Activated naive CD4-positive, alpha-beta T cell treated with anti-CD3 and anti-CD28 coated beads, Interleukin-2, amount 10 ng/mL, durations not matched to agents 7 days and 5 days (primary cell): Measurements from ENCODE around the gene CLEC17A.
"Not testable (repeated sequence)": the region's sequence is repeated elsewhere in the genome, so short reads cannot be mapped to it uniquely, and the experiment has no call there.

Source experiments
- CTCF ChIA-PET: fragments of 350-600 bp; sonication (Branson Sonifier 250); formaldehyde crosslinking; loops from one replicate; lab custom pipeline; 2021; ENCODE audit warnings: antibody characterized with exemption; lab: Charles Lee
- DNase-seq: peaks from one replicate; pipeline ENCODE4 v3.0.0-alpha.2; 2020
- H3K27ac Mint-ChIP-seq: one replicate; pipeline ENCODE4 v1.8.0; 2021; ENCODE audit warnings: mild to moderate bottlenecking, moderate library complexity, mixed read lengths
- H3K27me3 Mint-ChIP-seq: one replicate; pipeline ENCODE4 v1.8.0; 2021; ENCODE audit warnings: mild to moderate bottlenecking, mixed read lengths
- H3K36me3 Mint-ChIP-seq: one replicate; pipeline ENCODE4 v1.8.0; 2021; ENCODE audit warnings: mixed read lengths
- H3K4me1 Mint-ChIP-seq: one replicate; pipeline ENCODE4 v1.8.0; 2021; ENCODE audit warnings: mixed read lengths
- H3K4me3 Mint-ChIP-seq: one replicate; pipeline ENCODE4 v1.8.0; 2021; ENCODE audit warnings: mild to moderate bottlenecking, moderate library complexity, mixed read lengths
- H3K9me3 Mint-ChIP-seq: one replicate; pipeline ENCODE4 v1.8.0; 2021; ENCODE audit warnings: mixed read lengths

CLEC17A gene

GRCh38 chr19:14563989-14564651 lies 18.8 kb upstream of the CLEC17A start:
- no peak overlapping the region for H3K4me3 Mint-ChIP-seq
- H3K27ac Mint-ChIP-seq: no peak overlapping the region
- peaks cover 27% of the 10 kb centered on the region for H3K4me1 Mint-ChIP-seq
- no peaks in the 10 kb centered on the region for H3K27me3 Mint-ChIP-seq
- H3K9me3 Mint-ChIP-seq: no peaks in the 10 kb centered on the region
- H3K36me3 Mint-ChIP-seq: peaks cover 21% of the 10 kb centered on the region
- peak; percentile 51 for DNase-seq
- CTCF ChIA-PET: no interaction called here

- H3K27ac Mint-ChIP-seq, DNase-seq, H3K27me3 Mint-ChIP-seq, H3K9me3 Mint-ChIP-seq, H3K4me3 Mint-ChIP-seq: not testable (repeated sequence)
- CTCF ChIA-PET: interaction anchor here (1.4 kb wide), 1 partner anchor 8 kb away, joined by 3 read pairs; no protein-coding TSS in a partner anchor
- Mint-ChIP-seq H3K36me3 (peaks cover 21% of the 10 kb centered on the region), H3K4me1 (peaks cover 34% of the 10 kb centered on the region)
Observed at GRCh38 chr19:14564652-14565297, 18.1 kb upstream of the CLEC17A start.

GRCh38 chr19:14565298-14565679 lies 17.6 kb upstream of the CLEC17A start:
- Mint-ChIP-seq H3K36me3 (peaks cover 21% of the 10 kb centered on the region), H3K4me3 (no peak overlapping the region), H3K27me3 (no peaks in the 10 kb centered on the region), H3K27ac (no peak overlapping the region), H3K9me3 (no peaks in the 10 kb centered on the region), H3K4me1 (peaks cover 35% of the 10 kb centered on the region)
- DNase-seq: no peak
- CTCF ChIA-PET: interaction anchor here (1.4 kb wide), 1 partner anchor 8 kb away, joined by 3 read pairs; no protein-coding TSS in a partner anchor

GRCh38 chr19:14565765-14566711 lies 16.8 kb upstream of the CLEC17A start:
- Mint-ChIP-seq H3K9me3 (no peaks in the 10 kb centered on the region), H3K4me3 (no peak overlapping the region), H3K27me3 (no peaks in the 10 kb centered on the region), H3K36me3 (peaks cover 21% of the 10 kb centered on the region), H3K4me1 (peaks cover 42% of the 10 kb centered on the region), H3K27ac (no peak overlapping the region)
- CTCF ChIA-PET: interaction anchor here (1.4 kb wide), 1 partner anchor 9 kb away, joined by 3 read pairs; no protein-coding TSS in a partner anchor
- no peak for DNase-seq

GRCh38 chr19:14566712-14567077 lies 16.2 kb upstream of the CLEC17A start:
- Mint-ChIP-seq H3K4me1 (peaks cover 47% of the 10 kb centered on the region), H3K9me3 (no peaks in the 10 kb centered on the region), H3K36me3 (peaks cover 23% of the 10 kb centered on the region), H3K4me3 (no peak overlapping the region), H3K27me3 (no peaks in the 10 kb centered on the region), H3K27ac (no peak overlapping the region)
- CTCF ChIA-PET: interaction anchor here (3.0 kb wide), 1 partner anchor 10 kb away, joined by 12 read pairs; no protein-coding TSS in a partner anchor
- no peak for DNase-seq

GRCh38 chr19:14567079-14567478 lies 15.8 kb upstream of the CLEC17A start:
- H3K4me3 Mint-ChIP-seq: no peak overlapping the region
- H3K27ac Mint-ChIP-seq: peak overlapping the region; percentile 24
- CTCF ChIA-PET: interaction anchor here (3.0 kb wide), 1 partner anchor 11 kb away, joined by 12 read pairs; no protein-coding TSS in a partner anchor
- no peaks in the 10 kb centered on the region for H3K9me3 Mint-ChIP-seq
- peaks cover 51% of the 10 kb centered on the region for H3K4me1 Mint-ChIP-seq
- H3K36me3 Mint-ChIP-seq: peaks cover 23% of the 10 kb centered on the region
- DNase-seq: no peak
- H3K27me3 Mint-ChIP-seq: peaks cover 3% of the 10 kb centered on the region

- no peak for DNase-seq
- peak overlapping the region; percentile 96 for H3K4me3 Mint-ChIP-seq
- peaks cover 12% of the 10 kb centered on the region for H3K36me3 Mint-ChIP-seq
- CTCF ChIA-PET: interaction anchor here (0.9 to 7.2 kb wide), 4 partner anchors 14 to 116 kb away, joined by 3 to 170 read pairs (median 6); partner anchors contain the start of gene ZNF333
- no peaks in the 10 kb centered on the region for H3K9me3 Mint-ChIP-seq
- peaks cover 54% of the 10 kb centered on the region for H3K4me1 Mint-ChIP-seq
- H3K27ac Mint-ChIP-seq: peak overlapping the region; percentile 49
- peaks cover 4% of the 10 kb centered on the region for H3K27me3 Mint-ChIP-seq
Observed at GRCh38 chr19:14570864-14571527, 11.9 kb upstream of the CLEC17A start.

GRCh38 chr19:14571695-14572490 lies 11.0 kb upstream of the CLEC17A start, which contains the start of gene NDUFB7:
TSS of gene NDUFB7 (minus strand) at chr19:14572066. CDS start at chr19:14572000, 66 bp downstream.
- DNase-seq: peak; percentile 92
- Mint-ChIP-seq H3K9me3 (no peaks in the 10 kb centered on the region), H3K36me3 (peaks cover 12% of the 10 kb centered on the region), H3K4me3 (peak within 1 kb of the TSS; percentile 96), H3K4me1 (peaks cover 51% of the 10 kb centered on the region), H3K27ac (peak within 1 kb of the TSS; percentile 87), H3K27me3 (peaks cover 4% of the 10 kb centered on the region)
- CTCF ChIA-PET: interaction anchor here (0.9 to 7.2 kb wide), 4 partner anchors 15 to 115 kb away, joined by 3 to 170 read pairs (median 6); partner anchors contain the start of gene ZNF333

GRCh38 chr19:14575428-14575980 lies 7.4 kb upstream of the CLEC17A start:
- CTCF ChIA-PET: interaction anchor here (2.5 to 7.2 kb wide), 2 partner anchors 19 to 112 kb away, joined by 10 to 170 read pairs; partner anchors contain the start of gene ZNF333
- H3K9me3 Mint-ChIP-seq: no peaks in the 10 kb centered on the region
- H3K36me3 Mint-ChIP-seq: peaks cover 2% of the 10 kb centered on the region
- no peak overlapping the region for H3K4me3 Mint-ChIP-seq
- H3K27ac Mint-ChIP-seq: no peak overlapping the region
- no peak for DNase-seq
- peaks cover 25% of the 10 kb centered on the region for H3K4me1 Mint-ChIP-seq
- H3K27me3 Mint-ChIP-seq: peaks cover 4% of the 10 kb centered on the region

GRCh38 chr19:14576363-14576762 lies 6.5 kb upstream of the CLEC17A start:
- Mint-ChIP-seq H3K27ac (no peak overlapping the region), H3K9me3 (no peaks in the 10 kb centered on the region), H3K4me1 (peaks cover 17% of the 10 kb centered on the region), H3K27me3 (peaks cover 4% of the 10 kb centered on the region), H3K36me3 (peaks cover 2% of the 10 kb centered on the region), H3K4me3 (no peak overlapping the region)
- DNase-seq: no peak
- CTCF ChIA-PET: interaction anchor here (7.2 kb wide), 1 partner anchor 111 kb away, joined by 170 read pairs; the partner anchor contains the start of gene ZNF333

- H3K4me1 Mint-ChIP-seq: peaks cover 10% of the 10 kb centered on the region
- CTCF ChIA-PET: interaction anchor here (7.2 kb wide), 1 partner anchor 110 kb away, joined by 170 read pairs; the partner anchor contains the start of gene ZNF333
- no peaks in the 10 kb centered on the region for H3K9me3 Mint-ChIP-seq
- DNase-seq: no peak
- no peaks in the 10 kb centered on the region for H3K27me3 Mint-ChIP-seq
- no peak overlapping the region for H3K4me3 Mint-ChIP-seq
- no peaks in the 10 kb centered on the region for H3K36me3 Mint-ChIP-seq
- H3K27ac Mint-ChIP-seq: no peak overlapping the region
Observed at GRCh38 chr19:14577264-14577663, 5.6 kb upstream of the CLEC17A start.

GRCh38 chr19:14577885-14578427 lies 4.9 kb upstream of the CLEC17A start:
- Mint-ChIP-seq H3K9me3 (no peaks in the 10 kb centered on the region), H3K27me3 (no peaks in the 10 kb centered on the region), H3K4me1 (peaks cover 10% of the 10 kb centered on the region), H3K27ac (no peak overlapping the region), H3K36me3 (no peaks in the 10 kb centered on the region), H3K4me3 (no peak overlapping the region)
- CTCF ChIA-PET: no interaction called here
- no peak for DNase-seq
